HL-60 (cell line): ENCODE measurements around the gene FAM72A.

ENCODE experiments used
- DNase-seq, 2 experiments: peaks; one replicate each; pipeline ENCODE4 v3.0.0-alpha.2; 2010 to 2020; ENCODE audit warnings: low read depth in 1 of 2, low spot score in 1 of 2
- H3K27ac ChIP-seq: fragments of 250-450 bp; sonication (Bioruptor Pico); replicated peaks from 2 replicates; pipeline ENCODE4 v1.5.1; 2020; ENCODE audit warnings: mild to moderate bottlenecking, moderate library complexity
- H3K27me3 ChIP-seq: fragments of 250-450 bp; sonication (Bioruptor Pico); 2 replicates; pipeline ENCODE4 v1.5.1; 2021; ENCODE audit warnings: mild to moderate bottlenecking, moderate library complexity; ENCODE audit not compliant: insufficient read depth, poor library complexity, severe bottlenecking
- H3K4me3 ChIP-seq: replicated peaks from 2 replicates; pipeline ENCODE4 v1.5.1; 2011; ENCODE audit warnings: mild to moderate bottlenecking, control low read depth, low read length; ENCODE audit not compliant: insufficient read depth
- CTCF ChIP-seq: IDR thresholded peaks from one replicate; pipeline ENCODE4 v1.5.1; 2011; ENCODE audit warnings: low read length, control low read depth, inconsistent platforms; ENCODE audit not compliant: insufficient read depth
- GABPA ChIP-seq: IDR thresholded peaks from 2 replicates; pipeline ENCODE4 v1.6.1; 2012; ENCODE audit warnings: low read depth
- POLR2AphosphoS5 ChIP-seq: IDR thresholded peaks from 2 replicates; pipeline ENCODE4 v1.6.1; 2012; ENCODE audit warnings: low read depth
- REST ChIP-seq: IDR thresholded peaks from 2 replicates; pipeline ENCODE4 v1.6.1; 2012; ENCODE audit warnings: low read depth; ENCODE audit not compliant: insufficient replicate concordance
- SPI1 ChIP-seq: IDR thresholded peaks from 2 replicates; pipeline ENCODE4 v1.6.1; 2012; ENCODE audit warnings: low read depth, mild to moderate bottlenecking, borderline replicate concordance

FAM72A gene

DNA sequence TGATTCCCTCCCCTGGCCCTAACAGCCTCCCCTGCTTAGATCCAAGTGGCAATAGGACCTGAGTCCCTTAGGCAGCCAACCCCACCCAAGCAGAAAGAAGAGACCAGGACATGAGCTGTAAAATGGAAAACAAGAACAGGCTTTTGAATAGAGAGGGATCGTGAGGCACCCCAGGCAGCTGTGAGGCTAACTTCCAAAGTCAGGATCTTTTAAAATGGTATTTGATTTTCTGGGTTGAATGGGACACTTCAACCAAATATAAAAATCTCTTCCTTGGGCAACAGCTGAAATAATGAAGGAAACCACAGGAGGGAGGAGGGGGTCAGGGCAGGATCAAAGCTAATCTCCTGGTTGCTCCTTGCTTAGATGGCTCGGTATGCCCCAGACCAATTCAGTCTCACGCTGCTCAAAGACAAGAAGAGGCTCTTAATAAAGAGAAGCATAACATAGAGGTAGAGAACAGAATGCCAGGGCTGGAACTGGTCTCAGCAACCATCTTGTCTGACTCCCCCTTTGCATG is 56.8 kb downstream of the FAM72A start:
- no peak overlapping the region for H3K4me3 ChIP-seq
- H3K27me3 ChIP-seq = no peaks in the 10 kb centered on the region
- DNase-seq = no peak
- H3K27ac ChIP-seq = no peak overlapping the region
- TF ChIP-seq CTCF (no peak), REST (no peak), SPI1 (no peak), GABPA (no peak), POLR2AphosphoS5 (no peak)

DNA sequence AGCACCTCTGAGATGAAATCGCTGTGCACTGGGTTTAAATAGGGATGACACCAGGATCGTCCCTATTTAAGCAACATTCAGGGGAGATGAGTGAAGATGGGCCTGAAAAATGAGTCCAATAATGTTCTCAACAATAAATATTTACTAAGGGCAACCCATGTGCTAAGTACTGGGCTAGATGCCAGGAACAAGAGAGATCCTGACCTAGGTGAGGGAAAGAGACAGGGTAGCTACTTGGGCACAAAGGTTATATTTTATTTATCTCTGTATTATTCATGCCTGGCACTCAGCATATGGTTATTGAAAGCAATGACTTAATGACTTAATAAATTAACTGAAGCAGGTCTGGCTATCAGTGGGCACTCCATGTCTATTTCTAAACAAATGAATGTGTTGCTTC is 58.0 kb downstream of the FAM72A start:
- no peaks in the 10 kb centered on the region for H3K27me3 ChIP-seq
- no peak for TF ChIP-seq SPI1
- no peak for TF ChIP-seq POLR2AphosphoS5
- TF ChIP-seq CTCF = no peak
- TF ChIP-seq GABPA = no peak
- no peak for TF ChIP-seq REST
- no peak overlapping the region for H3K27ac ChIP-seq
- DNase-seq = no peak
- H3K4me3 ChIP-seq = no peak overlapping the region

GRCh38 chr1:206143537-206144172 is 59.0 kb downstream of the FAM72A start:
- H3K27ac ChIP-seq = no peak overlapping the region
- no peak for DNase-seq
- TF ChIP-seq SPI1 = no peak
- no peak for TF ChIP-seq CTCF
- no peak for TF ChIP-seq REST
- TF ChIP-seq GABPA = no peak
- no peak for TF ChIP-seq POLR2AphosphoS5
- no peak overlapping the region for H3K4me3 ChIP-seq
- H3K27me3 ChIP-seq = no peaks in the 10 kb centered on the region
